Lung (tissue), 12 donors: Measurements from ENCODE around the gene UBL3. TPM values are rescaled to one million over a fixed set of nuclear protein-coding genes. Genes with fewer than 3 reads are reported as not detected.

Source experiments
- ATAC-seq: fragments of 200-7000 bp; cut with Tn5 transposase; one replicate; pipeline ENCODE4 v1.9.1; 2020; ENCODE audit warnings: moderate number of reproducible peaks; ENCODE audit not compliant: insufficient read depth, low FRiP score
- DNase-seq, 3 donors: peaks; one replicate each; pipeline ENCODE4 v3.0.0-alpha.2; 2013 to 2017
- H3K27ac ChIP-seq, 2 donors: one replicate each; pipeline ENCODE4 v1.5.1; 2013; ENCODE audit warnings: mild to moderate bottlenecking in 2 of 2, moderate library complexity in 2 of 2, control low read depth in 1 of 2, inconsistent platforms in 1 of 2, low read depth in 1 of 2, low read length in 1 of 2
- H3K27me3 ChIP-seq, 3 donors: one replicate each; pipeline ENCODE4 v1.5.1; 2013; ENCODE audit warnings: low read length in 2 of 3; ENCODE audit not compliant: control insufficient read depth in 3 of 3, insufficient read depth in 3 of 3
- H3K36me3 ChIP-seq, 4 donors: one replicate each; pipeline ENCODE4 v1.5.1; 2013; ENCODE audit warnings: low read length in 4 of 4, mild to moderate bottlenecking in 1 of 4, moderate library complexity in 1 of 4; ENCODE audit not compliant: control insufficient read depth in 4 of 4, insufficient read depth in 4 of 4
- H3K4me1 ChIP-seq, 5 donors: one replicate each; pipeline ENCODE4 v1.5.1; 2013; ENCODE audit warnings: low read length in 5 of 5, mild to moderate bottlenecking in 2 of 5, moderate library complexity in 1 of 5; ENCODE audit not compliant: control insufficient read depth in 5 of 5, insufficient read depth in 5 of 5
- H3K4me3 ChIP-seq: one replicate; pipeline ENCODE4 v1.5.1; 2013; ENCODE audit warnings: mild to moderate bottlenecking, control low read depth, moderate library complexity
- H3K9ac ChIP-seq, 2 donors: one replicate each; pipeline ENCODE4 v1.5.1; 2013; ENCODE audit warnings: low read length in 2 of 2, control low read depth in 1 of 2; ENCODE audit not compliant: insufficient read depth in 1 of 2
- H3K9me3 ChIP-seq, 4 donors: one replicate each; pipeline ENCODE4 v1.5.1; 2013; ENCODE audit warnings: low read length in 3 of 4, mild to moderate bottlenecking in 1 of 4, moderate library complexity in 1 of 4; ENCODE audit not compliant: control insufficient read depth in 4 of 4, insufficient read depth in 3 of 4
- WGBS, 2 donors: extraction: QIAGEN DNeasy Blood & Tissue Kit; methylation state at CpG; one replicate each; pipeline ENCODE4 v1.1.7; 2013; 5-methylcytosine and 5-hydroxymethylcytosine counted together
- polyA plus RNA-seq, 2 donors: library from polyadenylated mRNA; stranded (reverse); fragments of 200-250 nt; gene quantifications; one replicate each; pipeline ENCODE4 v1.2.1, GENCODE V29; 2013
- total RNA-seq, 2 donors: library from RNA; depleted of rRNA in 1 of 2; stranded (reverse); fragments of >200 nt in 1 of 2; gene quantifications; one replicate each; pipeline ENCODE4 v1.2.1, GENCODE V29; 2014 to 2021
- TF ChIP-seq, protein P1 (sequence below): IDR thresholded peaks from 2 replicates; pipeline ENCODE4 v1.5.1; 2012; ENCODE audit warnings: mild to moderate bottlenecking; ENCODE audit errors: control extremely low read depth, extremely low read depth
- donor health status: control.
- donor health status: control.
- donor health status: Bipolar disorder and iron deficiency.
- donor health status: healthy.
- donor health status: DM: yes; HTN: yes; CAD: no.

UBL3 gene
- total and polyA plus RNA-seq, 4 donors, result 19.6 to 58.2 (median 33.7) TPM

GRCh38 chr13:29884671-29885430, 34.4 kb upstream of the UBL3 start:
- Histone ChIP-seq H3K4me3 (no peak overlapping the region), H3K9me3 (no peaks in the 10 kb centered on the region), H3K27me3 (no peaks in the 10 kb centered on the region), H3K4me1 (peaks cover 0 to 3% (median 0%) of the 10 kb centered on the region in 5 donors), H3K9ac (no peak overlapping the region), H3K27ac (no peak overlapping the region), H3K36me3 (no peaks in the 10 kb centered on the region)
- no peak for ATAC-seq
- peak in 1 of 3 donors; percentile 36 for DNase-seq
- TF ChIP-seq, protein P1, sequence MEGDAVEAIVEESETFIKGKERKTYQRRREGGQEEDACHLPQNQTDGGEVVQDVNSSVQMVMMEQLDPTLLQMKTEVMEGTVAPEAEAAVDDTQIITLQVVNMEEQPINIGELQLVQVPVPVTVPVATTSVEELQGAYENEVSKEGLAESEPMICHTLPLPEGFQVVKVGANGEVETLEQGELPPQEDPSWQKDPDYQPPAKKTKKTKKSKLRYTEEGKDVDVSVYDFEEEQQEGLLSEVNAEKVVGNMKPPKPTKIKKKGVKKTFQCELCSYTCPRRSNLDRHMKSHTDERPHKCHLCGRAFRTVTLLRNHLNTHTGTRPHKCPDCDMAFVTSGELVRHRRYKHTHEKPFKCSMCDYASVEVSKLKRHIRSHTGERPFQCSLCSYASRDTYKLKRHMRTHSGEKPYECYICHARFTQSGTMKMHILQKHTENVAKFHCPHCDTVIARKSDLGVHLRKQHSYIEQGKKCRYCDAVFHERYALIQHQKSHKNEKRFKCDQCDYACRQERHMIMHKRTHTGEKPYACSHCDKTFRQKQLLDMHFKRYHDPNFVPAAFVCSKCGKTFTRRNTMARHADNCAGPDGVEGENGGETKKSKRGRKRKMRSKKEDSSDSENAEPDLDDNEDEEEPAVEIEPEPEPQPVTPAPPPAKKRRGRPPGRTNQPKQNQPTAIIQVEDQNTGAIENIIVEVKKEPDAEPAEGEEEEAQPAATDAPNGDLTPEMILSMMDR, result no peak
- WGBS, 2 donors, result 68 to 74% methylated on average over 7 of the region's 7 CpGs

DNA sequence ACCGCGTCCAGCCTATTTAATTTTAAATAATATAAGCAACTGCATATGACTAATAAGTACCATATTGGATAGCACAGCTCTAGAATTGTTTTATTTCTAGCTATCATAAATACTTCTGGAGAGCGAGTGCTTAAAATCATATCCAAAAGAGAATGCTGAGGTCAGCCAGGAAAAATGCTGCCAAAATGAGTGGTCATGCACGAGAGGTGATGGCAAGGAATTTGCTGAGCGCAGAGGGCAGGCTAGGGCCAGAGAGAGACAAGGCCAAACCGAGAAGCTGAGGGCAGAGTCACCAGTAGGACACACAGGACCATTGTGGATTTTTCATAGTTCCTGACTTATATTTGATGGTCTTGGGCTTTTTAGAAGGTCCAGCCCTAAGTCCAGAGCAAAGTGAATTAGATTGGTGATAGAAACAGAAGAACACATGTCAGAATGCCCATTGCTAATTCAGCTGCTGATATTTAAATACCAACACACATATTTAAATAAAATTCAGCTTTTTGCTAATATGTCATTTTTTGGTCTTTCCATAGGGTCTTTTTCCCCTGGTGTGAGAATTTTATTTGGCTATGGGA, 33.6 kb upstream of the UBL3 start:
- DNase-seq (peak in 2 of 3 donors; percentile 30 to 35), ATAC-seq (no peak)
- no peak overlapping the region for H3K9ac ChIP-seq
- peaks cover 0 to 3% (median 0%) of the 10 kb centered on the region in 5 donors for H3K4me1 ChIP-seq
- H3K27ac ChIP-seq, result no peak overlapping the region
- no peaks in the 10 kb centered on the region for H3K27me3 ChIP-seq
- TF ChIP-seq, protein P1, result no peak
- H3K4me3 ChIP-seq, result no peak overlapping the region
- 81 to 89% methylated on average over 6 of the region's 6 CpGs for WGBS, 2 donors
- H3K36me3 ChIP-seq, result no peaks in the 10 kb centered on the region
- no peaks in the 10 kb centered on the region for H3K9me3 ChIP-seq

GRCh38 chr13:29882076-29882475, 31.7 kb upstream of the UBL3 start:
- Histone ChIP-seq H3K27ac (no peak overlapping the region), H3K36me3 (no peaks in the 10 kb centered on the region), H3K4me1 (peaks cover 0 to 3% (median 0%) of the 10 kb centered on the region in 5 donors), H3K4me3 (no peak overlapping the region), H3K27me3 (no peaks in the 10 kb centered on the region), H3K9me3 (no peaks in the 10 kb centered on the region), H3K9ac (no peak overlapping the region)
- TF ChIP-seq, protein P1, result no peak
- DNase-seq (no peak), ATAC-seq (no peak)
- 0 to 45% methylated on average over 1 of the region's 1 CpG for WGBS, 2 donors
